ENCODE data around the gene ISM1. TPM values are rescaled to one million over a fixed set of nuclear protein-coding genes. Genes with fewer than 3 reads are reported as not detected.

ISM1 gene
- total and polyA plus RNA-seq, 2 of the 13 experiments (the other 11 are each of a cell fraction or from before 2014, with no cell fraction given), result 0.40 to 1.4 TPM

DNA sequence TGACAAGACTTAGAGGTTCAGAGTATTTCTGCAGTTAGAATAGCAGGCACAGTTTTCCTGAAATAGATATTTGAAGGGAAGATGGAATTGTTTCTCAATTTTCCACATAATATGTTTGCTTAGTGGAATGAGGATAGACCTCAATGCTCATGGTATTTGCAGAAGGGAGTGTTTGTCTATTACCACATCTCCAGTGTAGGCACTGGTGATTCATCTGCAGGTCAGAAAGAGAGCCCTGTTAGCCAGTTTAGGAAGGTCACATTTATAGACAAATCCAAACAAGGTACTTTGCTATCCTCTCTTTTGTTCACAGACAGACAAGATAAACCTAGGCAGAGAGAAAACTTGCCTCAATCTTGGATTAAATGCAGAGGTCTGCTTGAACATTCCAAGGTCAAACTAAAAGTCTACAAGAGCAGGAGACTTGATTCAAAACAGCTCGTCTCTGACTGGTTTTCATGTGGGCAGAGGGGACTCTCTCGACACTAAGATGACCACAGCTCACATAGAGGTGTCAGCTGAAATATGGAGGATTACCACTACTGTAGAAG lies 22.8 kb downstream of the ISM1 start (continued):
- TF ChIP-seq, protein P1, sequence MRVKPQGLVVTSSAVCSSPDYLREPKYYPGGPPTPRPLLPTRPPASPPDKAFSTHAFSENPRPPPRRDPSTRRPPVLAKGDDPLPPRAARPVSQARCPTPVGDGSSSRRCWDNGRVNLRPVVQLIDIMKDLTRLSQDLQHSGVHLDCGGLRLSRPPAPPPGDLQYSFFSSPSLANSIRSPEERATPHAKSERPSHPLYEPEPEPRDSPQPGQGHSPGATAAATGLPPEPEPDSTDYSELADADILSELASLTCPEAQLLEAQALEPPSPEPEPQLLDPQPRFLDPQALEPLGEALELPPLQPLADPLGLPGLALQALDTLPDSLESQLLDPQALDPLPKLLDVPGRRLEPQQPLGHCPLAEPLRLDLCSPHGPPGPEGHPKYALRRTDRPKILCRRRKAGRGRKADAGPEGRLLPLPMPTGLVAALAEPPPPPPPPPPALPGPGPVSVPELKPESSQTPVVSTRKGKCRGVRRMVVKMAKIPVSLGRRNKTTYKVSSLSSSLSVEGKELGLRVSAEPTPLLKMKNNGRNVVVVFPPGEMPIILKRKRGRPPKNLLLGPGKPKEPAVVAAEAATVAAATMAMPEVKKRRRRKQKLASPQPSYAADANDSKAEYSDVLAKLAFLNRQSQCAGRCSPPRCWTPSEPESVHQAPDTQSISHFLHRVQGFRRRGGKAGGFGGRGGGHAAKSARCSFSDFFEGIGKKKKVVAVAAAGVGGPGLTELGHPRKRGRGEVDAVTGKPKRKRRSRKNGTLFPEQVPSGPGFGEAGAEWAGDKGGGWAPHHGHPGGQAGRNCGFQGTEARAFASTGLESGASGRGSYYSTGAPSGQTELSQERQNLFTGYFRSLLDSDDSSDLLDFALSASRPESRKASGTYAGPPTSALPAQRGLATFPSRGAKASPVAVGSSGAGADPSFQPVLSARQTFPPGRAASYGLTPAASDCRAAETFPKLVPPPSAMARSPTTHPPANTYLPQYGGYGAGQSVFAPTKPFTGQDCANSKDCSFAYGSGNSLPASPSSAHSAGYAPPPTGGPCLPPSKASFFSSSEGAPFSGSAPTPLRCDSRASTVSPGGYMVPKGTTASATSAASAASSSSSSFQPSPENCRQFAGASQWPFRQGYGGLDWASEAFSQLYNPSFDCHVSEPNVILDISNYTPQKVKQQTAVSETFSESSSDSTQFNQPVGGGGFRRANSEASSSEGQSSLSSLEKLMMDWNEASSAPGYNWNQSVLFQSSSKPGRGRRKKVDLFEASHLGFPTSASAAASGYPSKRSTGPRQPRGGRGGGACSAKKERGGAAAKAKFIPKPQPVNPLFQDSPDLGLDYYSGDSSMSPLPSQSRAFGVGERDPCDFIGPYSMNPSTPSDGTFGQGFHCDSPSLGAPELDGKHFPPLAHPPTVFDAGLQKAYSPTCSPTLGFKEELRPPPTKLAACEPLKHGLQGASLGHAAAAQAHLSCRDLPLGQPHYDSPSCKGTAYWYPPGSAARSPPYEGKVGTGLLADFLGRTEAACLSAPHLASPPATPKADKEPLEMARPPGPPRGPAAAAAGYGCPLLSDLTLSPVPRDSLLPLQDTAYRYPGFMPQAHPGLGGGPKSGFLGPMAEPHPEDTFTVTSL (CRISPR knock-in tag; IDR thresholded peaks at IDR 0.05; ENCODE audit: borderline replicate concordance), result peak; percentile 100
- peak; percentile 98 for TF ChIP-seq NFIC (IDR thresholded peaks at IDR 0.05; ENCODE audit: low read length)
- TF ChIP-seq ZNF333 (CRISPR knock-in tag; IDR thresholded peaks at IDR 0.05; ENCODE audit: borderline replicate concordance), result no peak
- TF ChIP-seq NR2F1 (CRISPR knock-in tag; IDR thresholded peaks at IDR 0.05), result peak; percentile 96 to 97
- TF ChIP-seq NFYB (CRISPR knock-in tag; IDR thresholded peaks at IDR 0.05), result 0 out of 2 replicates have a peak, but pooled peaks have one; percentile 23
- TF ChIP-seq, protein P2, sequence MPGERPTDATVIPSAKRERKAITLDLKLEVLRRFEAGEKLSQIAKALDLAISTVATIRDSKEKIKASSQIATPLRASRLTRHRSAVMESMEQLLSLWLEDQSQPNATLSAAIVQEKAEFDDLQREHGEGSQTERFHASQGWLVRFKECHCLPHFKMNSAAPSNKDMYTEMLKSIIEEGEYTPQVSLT (CRISPR knock-in tag; IDR thresholded peaks at IDR 0.05; ENCODE audit: borderline replicate concordance, low read depth), result no peak
- TF ChIP-seq, protein P3, sequence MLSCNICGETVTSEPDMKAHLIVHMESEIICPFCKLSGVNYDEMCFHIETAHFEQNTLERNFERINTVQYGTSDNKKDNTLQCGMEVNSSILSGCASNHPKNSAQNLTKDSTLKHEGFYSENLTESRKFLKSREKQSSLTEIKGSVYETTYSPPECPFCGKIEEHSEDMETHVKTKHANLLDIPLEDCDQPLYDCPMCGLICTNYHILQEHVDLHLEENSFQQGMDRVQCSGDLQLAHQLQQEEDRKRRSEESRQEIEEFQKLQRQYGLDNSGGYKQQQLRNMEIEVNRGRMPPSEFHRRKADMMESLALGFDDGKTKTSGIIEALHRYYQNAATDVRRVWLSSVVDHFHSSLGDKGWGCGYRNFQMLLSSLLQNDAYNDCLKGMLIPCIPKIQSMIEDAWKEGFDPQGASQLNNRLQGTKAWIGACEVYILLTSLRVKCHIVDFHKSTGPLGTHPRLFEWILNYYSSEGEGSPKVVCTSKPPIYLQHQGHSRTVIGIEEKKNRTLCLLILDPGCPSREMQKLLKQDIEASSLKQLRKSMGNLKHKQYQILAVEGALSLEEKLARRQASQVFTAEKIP (CRISPR knock-in tag; IDR thresholded peaks at IDR 0.05; ENCODE audit: borderline replicate concordance), result no peak
- peak; percentile 98 for TF ChIP-seq TBX2 (CRISPR knock-in tag; IDR thresholded peaks at IDR 0.05; ENCODE audit: borderline replicate concordance)
- peak; percentile 45; the same call in 1 of the 2 replicates for TF ChIP-seq ZNF567 (CRISPR knock-in tag; IDR thresholded peaks at IDR 0.05; ENCODE audit: borderline replicate concordance)
- peak; percentile 94 for TF ChIP-seq ZMYM4 (CRISPR knock-in tag; IDR thresholded peaks at IDR 0.05)
- peak; percentile 68 for TF ChIP-seq XRCC5 (optimal IDR thresholded peaks at IDR 0.05; ENCODE audit: low read length)
- TF ChIP-seq HIVEP1 (CRISPR knock-in tag; IDR thresholded peaks at IDR 0.05), result no peak
- TF ChIP-seq KLF16 (CRISPR knock-in tag; IDR thresholded peaks at IDR 0.05), result peak in 1 of 2 experiments; percentile 96; a peak in 2 of 4 replicates
- TF ChIP-seq ZBTB8A (CRISPR knock-in tag; IDR thresholded peaks at IDR 0.05; ENCODE audit: borderline replicate concordance, low read depth), result no peak
- TF ChIP-seq SKI (IDR thresholded peaks at IDR 0.05; ENCODE audit: partially characterized antibody), result peak; percentile 97
- TF ChIP-seq ZNF891 (CRISPR knock-in tag; IDR thresholded peaks at IDR 0.05), result no peak
- TF ChIP-seq, protein P4, sequence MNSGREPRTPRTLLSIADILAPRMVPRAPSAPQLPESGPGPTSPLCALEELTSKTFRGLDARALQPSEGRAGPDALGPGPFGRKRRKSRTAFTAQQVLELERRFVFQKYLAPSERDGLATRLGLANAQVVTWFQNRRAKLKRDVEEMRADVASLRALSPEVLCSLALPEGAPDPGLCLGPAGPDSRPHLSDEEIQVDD (CRISPR knock-in tag; IDR thresholded peaks at IDR 0.05; ENCODE audit: borderline replicate concordance), result no peak
- peak; percentile 95; the same call in 1 of the 2 replicates for TF ChIP-seq ZNF124 (CRISPR knock-in tag; IDR thresholded peaks at IDR 0.05)
- TF ChIP-seq SALL1 (CRISPR knock-in tag; IDR thresholded peaks at IDR 0.05), result peak; percentile 96; the same call in 1 of the 2 replicates
- TF ChIP-seq RFXANK (CRISPR knock-in tag; IDR thresholded peaks at IDR 0.05), result 0 out of 2 replicates have a peak, but pooled peaks have one; percentile 64
- TF ChIP-seq NFE2L2 (IDR thresholded peaks at IDR 0.05; ENCODE audit: low read length), result no peak
- TF ChIP-seq RFXAP (CRISPR knock-in tag; IDR thresholded peaks at IDR 0.05; ENCODE audit: borderline replicate concordance), result peak; percentile 91

Measured in HepG2 (cell line).